HUES64 (cell line): ENCODE measurements around the gene UQCC5.

Experiments used
- H3K27ac ChIP-seq: 2 replicates; pipeline ENCODE4 v1.7.0; 2013; ENCODE audit warnings: low read depth, low read length, inconsistent platforms
- H3K27me3 ChIP-seq: 2 replicates; pipeline ENCODE4 v1.6.1; 2013; ENCODE audit warnings: mild to moderate bottlenecking, low read length; ENCODE audit not compliant: insufficient read depth
- H3K36me3 ChIP-seq: 2 replicates; pipeline ENCODE4 v1.6.1; 2013; ENCODE audit warnings: mild to moderate bottlenecking, low read length; ENCODE audit not compliant: insufficient read depth
- H3K4me1 ChIP-seq: 2 replicates; pipeline ENCODE4 v1.6.1; 2013; ENCODE audit warnings: mild to moderate bottlenecking, low read length, moderate library complexity; ENCODE audit not compliant: insufficient read depth
- H3K4me3 ChIP-seq: 2 replicates; pipeline ENCODE4 v1.5.1; 2013; ENCODE audit warnings: mild to moderate bottlenecking, low read length, moderate library complexity
- H3K9ac ChIP-seq: 2 replicates; pipeline ENCODE4 v1.6.1; 2013; ENCODE audit warnings: mild to moderate bottlenecking, low read depth, low read length
- H3K9me3 ChIP-seq: 2 replicates; pipeline ENCODE4 v1.6.1; 2013; ENCODE audit warnings: low read depth, low read length; ENCODE audit not compliant: insufficient read depth
- WGBS: fragments of 150-250, 120-280 bp; methylation state at CpG from one replicate; pipeline ENCODE4 v1.1.7; 2013; ENCODE audit warnings: missing lambda C conversion rate; 5-methylcytosine and 5-hydroxymethylcytosine counted together

Gene UQCC5

GRCh38 chr3:52494445-52494844, 42.0 kb upstream of the UQCC5 start:
- Histone ChIP-seq H3K9ac (no peak overlapping the region), H3K9me3 (no peaks in the 10 kb centered on the region), H3K27ac (no peak overlapping the region), H3K27me3 (no peaks in the 10 kb centered on the region), H3K36me3 (peaks cover 35% of the 10 kb centered on the region), H3K4me1 (no peaks in the 10 kb centered on the region), H3K4me3 (no peak overlapping the region)
- WGBS, result 91% methylated on average over 7 of the region's 7 CpGs

GRCh38 chr3:52494886-52495495, 41.4 kb upstream of the UQCC5 start, which contains the start of gene STAB1:
Gene STAB1 (plus strand): TSS chr3:52495338. CDS start chr3:52495414, 76 bp downstream.
- H3K4me1 ChIP-seq, result no peaks in the 10 kb centered on the region
- H3K36me3 ChIP-seq, result peaks cover 29% of the 10 kb centered on the region
- no peak within 1 kb of the TSS for H3K9ac ChIP-seq
- H3K27ac ChIP-seq, result no peak within 1 kb of the TSS
- H3K9me3 ChIP-seq, result no peaks in the 10 kb centered on the region
- no peak within 1 kb of the TSS for H3K4me3 ChIP-seq
- H3K27me3 ChIP-seq, result no peaks in the 10 kb centered on the region
- WGBS, result 86% methylated on average over 25 of the region's 25 CpGs

GRCh38 chr3:52495777-52496602, 40.4 kb upstream of the UQCC5 start:
- no peak overlapping the region for H3K27ac ChIP-seq
- H3K4me1 ChIP-seq, result no peaks in the 10 kb centered on the region
- H3K9me3 ChIP-seq, result no peaks in the 10 kb centered on the region
- WGBS, result 90% methylated on average over 16 of the region's 16 CpGs
- H3K9ac ChIP-seq, result no peak overlapping the region
- peaks cover 19% of the 10 kb centered on the region for H3K36me3 ChIP-seq
- no peaks in the 10 kb centered on the region for H3K27me3 ChIP-seq
- no peak overlapping the region for H3K4me3 ChIP-seq

GRCh38 chr3:52498137-52499054, 38.0 kb upstream of the UQCC5 start:
- Histone ChIP-seq H3K4me1 (no peaks in the 10 kb centered on the region), H3K27ac (no peak overlapping the region), H3K9me3 (no peaks in the 10 kb centered on the region), H3K4me3 (no peak overlapping the region), H3K36me3 (no peaks in the 10 kb centered on the region), H3K27me3 (no peaks in the 10 kb centered on the region), H3K9ac (no peak overlapping the region)
- WGBS, result 93% methylated on average over 24 of the region's 24 CpGs

GRCh38 chr3:52501046-52501445, 35.4 kb upstream of the UQCC5 start:
- Histone ChIP-seq H3K27ac (no peak overlapping the region), H3K36me3 (no peaks in the 10 kb centered on the region), H3K9ac (no peak overlapping the region), H3K4me3 (no peak overlapping the region), H3K4me1 (no peaks in the 10 kb centered on the region), H3K27me3 (no peaks in the 10 kb centered on the region), H3K9me3 (no peaks in the 10 kb centered on the region)
- WGBS, result 91% methylated on average over 11 of the region's 11 CpGs

GRCh38 chr3:52502001-52502400, 34.4 kb upstream of the UQCC5 start:
- Histone ChIP-seq H3K4me1 (no peaks in the 10 kb centered on the region), H3K27ac (no peak overlapping the region), H3K9ac (no peak overlapping the region), H3K36me3 (no peaks in the 10 kb centered on the region), H3K27me3 (no peaks in the 10 kb centered on the region), H3K9me3 (no peaks in the 10 kb centered on the region), H3K4me3 (no peak overlapping the region)
- WGBS, result 92% methylated on average over 11 of the region's 11 CpGs

GRCh38 chr3:52502808-52503350, 33.5 kb upstream of the UQCC5 start:
- WGBS, result 93% methylated on average over 11 of the region's 11 CpGs
- Histone ChIP-seq H3K9me3 (no peaks in the 10 kb centered on the region), H3K4me3 (no peak overlapping the region), H3K27me3 (no peaks in the 10 kb centered on the region), H3K4me1 (no peaks in the 10 kb centered on the region), H3K27ac (no peak overlapping the region), H3K9ac (no peak overlapping the region), H3K36me3 (no peaks in the 10 kb centered on the region)

- Histone ChIP-seq H3K9me3 (no peaks in the 10 kb centered on the region), H3K4me3 (no peak overlapping the region), H3K4me1 (no peaks in the 10 kb centered on the region), H3K27me3 (no peaks in the 10 kb centered on the region), H3K36me3 (no peaks in the 10 kb centered on the region), H3K9ac (no peak overlapping the region), H3K27ac (no peak overlapping the region)
- WGBS, result 83% methylated on average over 23 of the region's 23 CpGs
Observed at GRCh38 chr3:52503788-52504424, 32.5 kb upstream of the UQCC5 start.

GRCh38 chr3:52504977-52505376, 31.4 kb upstream of the UQCC5 start:
- Histone ChIP-seq H3K27ac (no peak overlapping the region), H3K9me3 (no peaks in the 10 kb centered on the region), H3K36me3 (no peaks in the 10 kb centered on the region), H3K27me3 (no peaks in the 10 kb centered on the region), H3K4me1 (no peaks in the 10 kb centered on the region), H3K9ac (no peak overlapping the region), H3K4me3 (no peak overlapping the region)
- WGBS, result 82% methylated on average over 10 of the region's 10 CpGs

GRCh38 chr3:52506266-52506966, 30.0 kb upstream of the UQCC5 start:
- Histone ChIP-seq H3K9me3 (no peaks in the 10 kb centered on the region), H3K36me3 (no peaks in the 10 kb centered on the region), H3K4me3 (no peak overlapping the region), H3K4me1 (no peaks in the 10 kb centered on the region), H3K27me3 (no peaks in the 10 kb centered on the region), H3K27ac (no peak overlapping the region), H3K9ac (no peak overlapping the region)
- 89% methylated on average over 27 of the region's 27 CpGs for whole genome bisulfite sequencing
